ENCODE data around the gene GFER.

Gene GFER

GRCh38 chr16:1973461-1974156 is 10.4 kb upstream of the GFER start:
- H3K4me3 ChIP-seq (ENCODE audit: low read length), result no peak overlapping the region
- H3K27me3 ChIP-seq (ENCODE audit: control insufficient read depth, insufficient read depth, low read length), result no peaks in the 10 kb centered on the region
- H3K9ac ChIP-seq (ENCODE audit: low read length), result no peak overlapping the region
- peaks cover 30% of the 10 kb centered on the region for H3K36me3 ChIP-seq (ENCODE audit: control insufficient read depth, insufficient read depth, low read length)
- H3K4me1 ChIP-seq (ENCODE audit: control insufficient read depth, insufficient read depth, low read length), result peaks cover 9% of the 10 kb centered on the region
- no peak overlapping the region for H3K27ac ChIP-seq (ENCODE audit: low read depth, low read length)

GRCh38 chr16:1974157-1975070 is 9.6 kb upstream of the GFER start:
- Histone ChIP-seq H3K27ac (ENCODE audit: low read depth, low read length) (no peak overlapping the region), H3K36me3 (ENCODE audit: control insufficient read depth, insufficient read depth, low read length) (peaks cover 30% of the 10 kb centered on the region), H3K4me3 (ENCODE audit: low read length) (no peak overlapping the region), H3K4me1 (ENCODE audit: control insufficient read depth, insufficient read depth, low read length) (peaks cover 9% of the 10 kb centered on the region), H3K27me3 (ENCODE audit: control insufficient read depth, insufficient read depth, low read length) (peaks cover 4% of the 10 kb centered on the region), H3K9ac (ENCODE audit: low read length) (no peak overlapping the region)

GRCh38 chr16:1975432-1976215 is 8.4 kb upstream of the GFER start:
- Histone ChIP-seq H3K9ac (ENCODE audit: low read length) (no peak overlapping the region), H3K27ac (ENCODE audit: low read depth, low read length) (no peak overlapping the region), H3K4me3 (ENCODE audit: low read length) (no peak overlapping the region), H3K27me3 (ENCODE audit: control insufficient read depth, insufficient read depth, low read length) (peaks cover 7% of the 10 kb centered on the region), H3K36me3 (ENCODE audit: control insufficient read depth, insufficient read depth, low read length) (peaks cover 30% of the 10 kb centered on the region), H3K4me1 (ENCODE audit: control insufficient read depth, insufficient read depth, low read length) (peaks cover 9% of the 10 kb centered on the region)

GRCh38 chr16:1976216-1976520 is 7.8 kb upstream of the GFER start:
- Histone ChIP-seq H3K4me3 (ENCODE audit: low read length) (no peak overlapping the region), H3K4me1 (ENCODE audit: control insufficient read depth, insufficient read depth, low read length) (peaks cover 7% of the 10 kb centered on the region), H3K27ac (ENCODE audit: low read depth, low read length) (no peak overlapping the region), H3K27me3 (ENCODE audit: control insufficient read depth, insufficient read depth, low read length) (peaks cover 10% of the 10 kb centered on the region), H3K36me3 (ENCODE audit: control insufficient read depth, insufficient read depth, low read length) (peaks cover 30% of the 10 kb centered on the region), H3K9ac (ENCODE audit: low read length) (no peak overlapping the region)

- H3K9ac ChIP-seq (ENCODE audit: low read length), result no peak overlapping the region
- peaks cover 7% of the 10 kb centered on the region for H3K4me1 ChIP-seq (ENCODE audit: control insufficient read depth, insufficient read depth, low read length)
- H3K27ac ChIP-seq (ENCODE audit: low read depth, low read length), result no peak overlapping the region
- peaks cover 30% of the 10 kb centered on the region for H3K36me3 ChIP-seq (ENCODE audit: control insufficient read depth, insufficient read depth, low read length)
- no peak overlapping the region for H3K4me3 ChIP-seq (ENCODE audit: low read length)
- peaks cover 16% of the 10 kb centered on the region for H3K27me3 ChIP-seq (ENCODE audit: control insufficient read depth, insufficient read depth, low read length)
Observed at GRCh38 chr16:1976951-1977874, 6.8 kb upstream of the GFER start.

GRCh38 chr16:1977875-1978268 is 6.1 kb upstream of the GFER start:
- H3K4me1 ChIP-seq (ENCODE audit: control insufficient read depth, insufficient read depth, low read length), result peaks cover 2% of the 10 kb centered on the region
- H3K36me3 ChIP-seq (ENCODE audit: control insufficient read depth, insufficient read depth, low read length), result peaks cover 30% of the 10 kb centered on the region
- H3K9ac ChIP-seq (ENCODE audit: low read length), result no peak overlapping the region
- H3K4me3 ChIP-seq (ENCODE audit: low read length), result no peak overlapping the region
- no peak overlapping the region for H3K27ac ChIP-seq (ENCODE audit: low read depth, low read length)
- peaks cover 17% of the 10 kb centered on the region for H3K27me3 ChIP-seq (ENCODE audit: control insufficient read depth, insufficient read depth, low read length)

- H3K4me3 ChIP-seq (ENCODE audit: low read length), result peak overlapping the region; percentile 40
Observed at GRCh38 chr16:1978476-1979120, 5.4 kb upstream of the GFER start.

GRCh38 chr16:1979271-1980029 is 4.5 kb upstream of the GFER start:
- no peak overlapping the region for H3K9ac ChIP-seq (ENCODE audit: low read length)
- no peak overlapping the region for H3K27ac ChIP-seq (ENCODE audit: low read depth, low read length)
- no peaks in the 10 kb centered on the region for H3K4me1 ChIP-seq (ENCODE audit: control insufficient read depth, insufficient read depth, low read length)
- H3K36me3 ChIP-seq (ENCODE audit: control insufficient read depth, insufficient read depth, low read length), result peaks cover 26% of the 10 kb centered on the region
- peak overlapping the region; percentile 19 for H3K4me3 ChIP-seq (ENCODE audit: low read length)
- peaks cover 17% of the 10 kb centered on the region for H3K27me3 ChIP-seq (ENCODE audit: control insufficient read depth, insufficient read depth, low read length)

More at GRCh38 chr16:1978476-1979120, 5.4 kb upstream of the GFER start:
- peaks cover 17% of the 10 kb centered on the region for H3K27me3 ChIP-seq (ENCODE audit: control insufficient read depth, insufficient read depth, low read length)
- H3K9ac ChIP-seq (ENCODE audit: low read length), result peak overlapping the region; percentile 42
- H3K4me1 ChIP-seq (ENCODE audit: control insufficient read depth, insufficient read depth, low read length), result no peaks in the 10 kb centered on the region
- H3K36me3 ChIP-seq (ENCODE audit: control insufficient read depth, insufficient read depth, low read length), result peaks cover 30% of the 10 kb centered on the region
- H3K27ac ChIP-seq (ENCODE audit: low read depth, low read length), result no peak overlapping the region

- H3K27me3 ChIP-seq (ENCODE audit: control insufficient read depth, insufficient read depth, low read length), result peaks cover 17% of the 10 kb centered on the region
- H3K9ac ChIP-seq (ENCODE audit: low read length), result no peak overlapping the region
- H3K4me3 ChIP-seq (ENCODE audit: low read length), result peak overlapping the region; percentile 19
- H3K27ac ChIP-seq (ENCODE audit: low read depth, low read length), result no peak overlapping the region
- H3K4me1 ChIP-seq (ENCODE audit: control insufficient read depth, insufficient read depth, low read length), result peaks cover 7% of the 10 kb centered on the region
- H3K36me3 ChIP-seq (ENCODE audit: control insufficient read depth, insufficient read depth, low read length), result peaks cover 18% of the 10 kb centered on the region
Observed at GRCh38 chr16:1980030-1980769, 3.8 kb upstream of the GFER start.

- no peak overlapping the region for H3K27ac ChIP-seq (ENCODE audit: low read depth, low read length)
- H3K4me1 ChIP-seq (ENCODE audit: control insufficient read depth, insufficient read depth, low read length), result peaks cover 7% of the 10 kb centered on the region
- H3K27me3 ChIP-seq (ENCODE audit: control insufficient read depth, insufficient read depth, low read length), result peaks cover 17% of the 10 kb centered on the region
- no peak overlapping the region for H3K9ac ChIP-seq (ENCODE audit: low read length)
- peak overlapping the region; percentile 18 for H3K4me3 ChIP-seq (ENCODE audit: low read length)
- peaks cover 13% of the 10 kb centered on the region for H3K36me3 ChIP-seq (ENCODE audit: control insufficient read depth, insufficient read depth, low read length)
Observed at GRCh38 chr16:1980770-1981087, 3.3 kb upstream of the GFER start.

All from rectal smooth muscle tissue (tissue), 1 donor.